NCI-H510A (cell line): ENCODE results near the gene BPIFA1.

Experiments
- DNase-seq: peaks from one replicate; lab custom pipeline; 2025; lab: John Stamatoyannopoulos, UW

BPIFA1 gene

GRCh38 chr20:33235696-33236095 is at the start of gene BPIFA1:
TSS of gene BPIFA1 (plus strand) at chr20:33235996. CDS start at chr20:33237712, 1,716 bp downstream.
- DNase-seq, result no peak

- no peak for DNase-seq
Measured at GRCh38 chr20:33187491-33187890, 48.3 kb upstream of the BPIFA1 start.

GRCh38 chr20:33188421-33188820 is 47.4 kb upstream of the BPIFA1 start:
- DNase-seq, result no peak

- no peak for DNase-seq
Measured at GRCh38 chr20:33191484-33191883, 44.3 kb upstream of the BPIFA1 start.

GRCh38 chr20:33191955-33192354 is 43.8 kb upstream of the BPIFA1 start:
- DNase-seq, result no peak

- no peak for DNase-seq
Measured at GRCh38 chr20:33192912-33193501, 42.8 kb upstream of the BPIFA1 start.

GRCh38 chr20:33199026-33199425 is 36.8 kb upstream of the BPIFA1 start:
- DNase-seq, result no peak

GRCh38 chr20:33202451-33202850 is 33.3 kb upstream of the BPIFA1 start:
- DNase-seq, result no peak

- no peak for DNase-seq
Measured at GRCh38 chr20:33203444-33203843, 32.4 kb upstream of the BPIFA1 start.

- no peak for DNase-seq
Measured at GRCh38 chr20:33209789-33210188, 26.0 kb upstream of the BPIFA1 start.

- no peak for DNase-seq
Measured at GRCh38 chr20:33210371-33210770, 25.4 kb upstream of the BPIFA1 start.

- peak; percentile 67 for DNase-seq
Measured at GRCh38 chr20:33211817-33212424, 23.9 kb upstream of the BPIFA1 start.

GRCh38 chr20:33217052-33217451 is 18.7 kb upstream of the BPIFA1 start, which contains the start of gene BPIFA3:
TSS of gene BPIFA3 (plus strand) at chr20:33217352. CDS start at chr20:33217537, 185 bp downstream.
- no peak for DNase-seq

- DNase-seq, result no peak
Measured at GRCh38 chr20:33224399-33224798, 11.4 kb upstream of the BPIFA1 start.

GRCh38 chr20:33229843-33230242 is 6.0 kb upstream of the BPIFA1 start:
- no peak for DNase-seq

- no peak for DNase-seq
Measured at GRCh38 chr20:33231237-33231636, 4.6 kb upstream of the BPIFA1 start.

- DNase-seq, result peak; percentile 73
Measured at GRCh38 chr20:33232486-33233072, 3.2 kb upstream of the BPIFA1 start.

- DNase-seq, result no peak
Measured at GRCh38 chr20:33233129-33233774, 2.5 kb upstream of the BPIFA1 start.

GRCh38 chr20:33234050-33234449 is 1.7 kb upstream of the BPIFA1 start:
- DNase-seq, result no peak

GRCh38 chr20:33236351-33236750 is 555 bp downstream of the BPIFA1 start:
- no peak for DNase-seq

- DNase-seq, result no peak
Measured at GRCh38 chr20:33237989-33238388, 2.2 kb downstream of the BPIFA1 start.

GRCh38 chr20:33239418-33239817 is 3.6 kb downstream of the BPIFA1 start:
- no peak for DNase-seq
